CD14-positive monocyte (primary cell): ENCODE data around the gene CAMSAP3. TPM values are rescaled to one million over a fixed set of nuclear protein-coding genes. Genes with fewer than 3 reads are reported as not detected.

ENCODE experiments used
- DNase-seq, 3 donors: peaks; one replicate each; pipeline ENCODE4 v3.0.0-alpha.2; 2011 to 2022
- H2AFZ ChIP-seq: 2 replicates; pipeline ENCODE4 v1.6.0; 2012; ENCODE audit warnings: mild to moderate bottlenecking, low read depth, low read length, inconsistent platforms; ENCODE audit not compliant: insufficient read depth, poor library complexity, severe bottlenecking
- H3K27ac ChIP-seq, 2 donors: 1 replicate in 1 of 2; 2 replicates in 1 of 2; pipeline ENCODE4 v1.5.1; 2012 to 2013; ENCODE audit warnings: low read length in 2 of 2, control low read depth in 1 of 2, inconsistent platforms in 1 of 2, low read depth in 1 of 2, mild to moderate bottlenecking in 1 of 2
- H3K27me3 ChIP-seq, 2 donors: one replicate each; pipeline versions ENCODE4 v1.6.0 to v1.6.1; 2011 to 2013; ENCODE audit warnings: low read length in 2 of 2; ENCODE audit not compliant: control insufficient read depth in 2 of 2, insufficient read depth in 2 of 2
- H3K36me3 ChIP-seq, 2 donors: replicated peaks in 1 of 2; 1 replicate in 1 of 2; 2 replicates in 1 of 2; pipeline versions ENCODE4 v1.5.1 to v1.6.1; 2012 to 2013; ENCODE audit warnings: low read length in 2 of 2, control low read depth in 1 of 2, inconsistent platforms in 1 of 2, mild to moderate bottlenecking in 1 of 2; ENCODE audit not compliant: insufficient read depth in 2 of 2, control insufficient read depth in 1 of 2
- H3K4me1 ChIP-seq, 2 donors: 1 replicate in 1 of 2; 2 replicates in 1 of 2; pipeline versions ENCODE4 v1.5.1 to v1.6.1; 2012 to 2013; ENCODE audit warnings: low read length in 2 of 2, control low read depth in 1 of 2, inconsistent platforms in 1 of 2, mild to moderate bottlenecking in 1 of 2, moderate library complexity in 1 of 2; ENCODE audit not compliant: insufficient read depth in 2 of 2, control insufficient read depth in 1 of 2
- H3K4me2 ChIP-seq: replicated peaks from 2 replicates; pipeline ENCODE3; 2012; ENCODE audit warnings: low read length, moderate library complexity, mild to moderate bottlenecking; ENCODE audit not compliant: poor library complexity, severe bottlenecking; ENCODE audit errors: extremely low read depth
- H3K4me3 ChIP-seq, 3 experiments: fragments of 200-600 bp in 1 of 3; sonication (generic) in 1 of 3; replicated peaks in 1 of 3; 1 replicate in 2 of 3; 2 replicates in 1 of 3; pipeline ENCODE4 v1.5.1; 2011 to 2013; ENCODE audit warnings: low read length in 3 of 3, mild to moderate bottlenecking in 3 of 3, control low read depth in 2 of 3, low read depth in 2 of 3, inconsistent platforms in 1 of 3, moderate library complexity in 1 of 3
- H3K79me2 ChIP-seq: 2 replicates; pipeline ENCODE4 v1.6.0; 2012; ENCODE audit warnings: mild to moderate bottlenecking, control low read depth, inconsistent platforms, low read length, moderate library complexity; ENCODE audit not compliant: insufficient read depth
- H3K9ac ChIP-seq: 2 replicates; pipeline ENCODE4 v1.6.0; 2017; ENCODE audit warnings: low read length, mild to moderate bottlenecking; ENCODE audit not compliant: insufficient read depth, poor library complexity, severe bottlenecking
- H3K9me3 ChIP-seq, 2 donors: replicated peaks in 1 of 2; 1 replicate in 1 of 2; 2 replicates in 1 of 2; pipeline versions ENCODE4 v1.5.1 to v1.6.1; 2012 to 2013; ENCODE audit warnings: low read length in 2 of 2, control low read depth in 1 of 2; ENCODE audit not compliant: control insufficient read depth in 1 of 2, insufficient read depth in 1 of 2
- H4K20me1 ChIP-seq: 2 replicates; pipeline ENCODE4 v1.6.0; 2012; ENCODE audit warnings: mild to moderate bottlenecking, low read length, control low read depth, moderate library complexity; ENCODE audit not compliant: insufficient read depth
- H3K27ac Mint-ChIP-seq, 7 donors: one replicate each; pipeline ENCODE4 v1.8.0; 2020; ENCODE audit warnings: mild to moderate bottlenecking in 7 of 7, mixed read lengths in 7 of 7, moderate library complexity in 6 of 7, inconsistent platforms in 2 of 7
- H3K27me3 Mint-ChIP-seq, 3 donors: one replicate each; pipeline ENCODE4 v1.8.0; 2021 to 2022; ENCODE audit warnings: low read depth in 3 of 3, mild to moderate bottlenecking in 3 of 3, mixed read lengths in 3 of 3, moderate library complexity in 3 of 3, inconsistent platforms in 1 of 3
- H3K36me3 Mint-ChIP-seq, 2 donors: one replicate each; pipeline ENCODE4 v1.8.0; 2020; ENCODE audit warnings: mixed read lengths in 2 of 2, inconsistent platforms in 1 of 2, mild to moderate bottlenecking in 1 of 2
- H3K4me1 Mint-ChIP-seq: one replicate; pipeline ENCODE4 v1.8.0; 2020; ENCODE audit warnings: mild to moderate bottlenecking, mixed read lengths
- H3K4me3 Mint-ChIP-seq, 2 donors: one replicate each; pipeline ENCODE4 v1.8.0; 2020; ENCODE audit warnings: mild to moderate bottlenecking in 2 of 2, mixed read lengths in 2 of 2, moderate library complexity in 1 of 2
- H3K9me3 Mint-ChIP-seq, 7 donors: one replicate each; pipeline ENCODE4 v1.8.0; 2020 to 2022; ENCODE audit warnings: mixed read lengths in 7 of 7, mild to moderate bottlenecking in 6 of 7, moderate library complexity in 6 of 7, inconsistent platforms in 2 of 7
- WGBS: methylation state at CpG from one replicate; pipeline ENCODE4 v1.1.5; 2013; ENCODE audit warnings: missing lambda C conversion rate; ENCODE audit not compliant: insufficient coverage; 5-methylcytosine and 5-hydroxymethylcytosine counted together
- intact Hi-C, 2 donors: fragments of 100-400 bp; cut with micrococcal nuclease; formaldehyde crosslinking; loops; one replicate each; pipeline versions ENCODE4 v1.15.0 to v1.15.1; 2023
- polyA plus RNA-seq, 3 donors: library from polyadenylated mRNA; depleted of rRNA in 1 of 3; unstranded in 2 of 3; stranded (reverse) in 1 of 3; fragments of 300-500 nt in 2 of 3; fragments of >200 nt in 1 of 3; fragmentation: Illumina TruSeq in 2 of 3; gene quantifications; 1 replicate in 2 of 3; 2 replicates in 1 of 3; pipeline ENCODE4 v1.2.3, GENCODE V29; 2012 to 2021
- TF ChIP-seq, protein P1 (sequence below): fragments of 200-600 bp; IDR thresholded peaks from one replicate; pipeline ENCODE4 v1.8.0; 2022; ENCODE audit warnings: antibody characterized with exemption, mild to moderate bottlenecking

Gene CAMSAP3
- polyA plus RNA-seq, 3 donors, result 0.05 TPM; not detected in 2

DNA sequence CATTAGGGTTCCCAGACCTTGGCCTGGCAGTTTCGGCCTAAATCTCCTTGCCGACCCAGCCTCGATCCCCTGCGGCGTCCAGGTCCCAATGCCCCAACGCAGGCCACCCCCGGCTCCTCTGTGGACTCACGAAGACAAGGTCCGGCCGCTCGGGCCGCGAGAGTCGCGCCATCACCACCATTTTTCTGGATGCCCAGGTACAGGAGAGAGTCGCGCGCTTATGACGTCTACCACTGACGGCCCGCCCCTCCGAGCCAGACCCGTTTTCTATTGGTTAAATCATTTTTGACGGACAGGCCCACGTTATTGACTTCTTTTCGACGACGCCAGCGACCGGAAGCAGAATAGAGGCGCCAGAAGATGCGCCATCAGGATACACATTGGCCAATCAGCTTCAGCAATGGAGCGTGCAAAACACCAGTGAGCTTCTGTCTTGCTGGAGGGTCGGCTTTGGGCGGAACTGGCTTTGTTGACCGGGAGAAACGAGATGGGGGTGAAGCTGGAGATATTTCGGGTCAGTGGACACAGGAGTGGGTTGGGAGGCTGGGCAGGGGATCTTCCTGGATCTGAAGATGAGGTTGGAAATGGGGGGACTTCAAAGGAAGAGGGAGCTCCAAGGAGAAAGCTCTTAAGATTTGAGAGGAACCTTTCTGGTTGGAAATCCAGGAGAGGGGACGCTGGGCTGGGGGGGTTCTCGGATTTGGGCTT lies 33.8 kb downstream of the CAMSAP3 start, which contains the start of the genes PET100 and XAB2:
TSS of gene PET100 (plus strand) at position 447 of the 708 bp plus-strand sequence. CDS start at position 488, 41 bp downstream.
TSS of gene XAB2 (minus strand) at position 199 of the 708 bp plus-strand sequence. CDS start at position 181, 18 bp downstream.
- Mint-ChIP-seq H3K4me1 (peaks cover 22% of the 10 kb centered on the region), H3K27ac (peak within 1 kb of the TSS; percentile 97 to 100 (median 99)), H3K36me3 (peaks cover 32 to 47% of the 10 kb centered on the region in 2 donors), H3K4me3 (peak within 1 kb of the TSS; percentile 95 to 96), H3K27me3 (peaks cover 0 to 2% (median 0%) of the 10 kb centered on the region in 3 donors), H3K9me3 (peaks cover 0 to 2% (median 0%) of the 10 kb centered on the region in 7 donors)
- Histone ChIP-seq H2AFZ (peak within 1 kb of the TSS; percentile 73), H3K9me3 (no peaks in the 10 kb centered on the region), H3K79me2 (peaks cover 58% of the 10 kb centered on the region), H3K27ac (peak within 1 kb of the TSS; percentile 63 to 97), H3K27me3 (no peaks in the 10 kb centered on the region), H3K9ac (peak within 1 kb of the TSS; percentile 93), H4K20me1 (no peaks in the 10 kb centered on the region), H3K4me1 (peaks cover 19 to 28% of the 10 kb centered on the region in 2 donors), H3K4me2 (peak within 1 kb of the TSS; percentile 88), H3K4me3 (peak within 1 kb of the TSS; percentile 83 to 96 (median 88)), H3K36me3 (peaks cover 33 to 52% of the 10 kb centered on the region in 2 donors)
- WGBS, result under 1% methylated on average over 40 of the region's 40 CpGs
- intact Hi-C loops, result loop anchor here (10.0 kb wide), 2 partner anchors 235 to 275 kb away; partner anchors contain the start of gene MAP2K7 (in 1 of the 2)
- TF ChIP-seq, protein P1, sequence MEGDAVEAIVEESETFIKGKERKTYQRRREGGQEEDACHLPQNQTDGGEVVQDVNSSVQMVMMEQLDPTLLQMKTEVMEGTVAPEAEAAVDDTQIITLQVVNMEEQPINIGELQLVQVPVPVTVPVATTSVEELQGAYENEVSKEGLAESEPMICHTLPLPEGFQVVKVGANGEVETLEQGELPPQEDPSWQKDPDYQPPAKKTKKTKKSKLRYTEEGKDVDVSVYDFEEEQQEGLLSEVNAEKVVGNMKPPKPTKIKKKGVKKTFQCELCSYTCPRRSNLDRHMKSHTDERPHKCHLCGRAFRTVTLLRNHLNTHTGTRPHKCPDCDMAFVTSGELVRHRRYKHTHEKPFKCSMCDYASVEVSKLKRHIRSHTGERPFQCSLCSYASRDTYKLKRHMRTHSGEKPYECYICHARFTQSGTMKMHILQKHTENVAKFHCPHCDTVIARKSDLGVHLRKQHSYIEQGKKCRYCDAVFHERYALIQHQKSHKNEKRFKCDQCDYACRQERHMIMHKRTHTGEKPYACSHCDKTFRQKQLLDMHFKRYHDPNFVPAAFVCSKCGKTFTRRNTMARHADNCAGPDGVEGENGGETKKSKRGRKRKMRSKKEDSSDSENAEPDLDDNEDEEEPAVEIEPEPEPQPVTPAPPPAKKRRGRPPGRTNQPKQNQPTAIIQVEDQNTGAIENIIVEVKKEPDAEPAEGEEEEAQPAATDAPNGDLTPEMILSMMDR, result no peak
- peak; percentile 98 to 99 (median 99) for DNase-seq

- H3K79me2 ChIP-seq, result peaks cover 56% of the 10 kb centered on the region
- TF ChIP-seq, protein P1, result no peak
- peaks cover 0 to 4% (median 2%) of the 10 kb centered on the region in 3 donors for H3K27me3 Mint-ChIP-seq
- peaks cover 22 to 27% of the 10 kb centered on the region in 2 donors for H3K36me3 Mint-ChIP-seq
- H3K27ac ChIP-seq, result no peak overlapping the region
- no peak overlapping the region for H3K9ac ChIP-seq
- H3K9me3 ChIP-seq, result no peaks in the 10 kb centered on the region
- H3K4me3 Mint-ChIP-seq, result no peak overlapping the region
- H3K27me3 ChIP-seq, result no peaks in the 10 kb centered on the region
- peaks cover 14 to 31% of the 10 kb centered on the region in 2 donors for H3K36me3 ChIP-seq
- H3K4me1 ChIP-seq, result peaks cover 26 to 38% of the 10 kb centered on the region in 2 donors
- peak overlapping the region in 2 of 7 donors; percentile 30 to 43 for H3K27ac Mint-ChIP-seq
- H3K4me3 ChIP-seq, result no peak overlapping the region
- intact Hi-C loops, result loop anchor here in 1 of 2 donors (10.0 kb wide), 1 partner anchor 273 kb away; the partner anchor contains the start of gene MAP2K7
- H2AFZ ChIP-seq, result no peak overlapping the region
- WGBS, result 95% methylated on average over 12 of the region's 12 CpGs
- peaks cover 35% of the 10 kb centered on the region for H3K4me1 Mint-ChIP-seq
- peaks cover 0 to 2% (median 0%) of the 10 kb centered on the region in 7 donors for H3K9me3 Mint-ChIP-seq
- no peak overlapping the region for H3K4me2 ChIP-seq
- H4K20me1 ChIP-seq, result no peaks in the 10 kb centered on the region
- DNase-seq, result no peak
Measured at GRCh38 chr19:7631577-7631976, 35.9 kb downstream of the CAMSAP3 start.
